GM23248 (cell line): ENCODE measurements around the gene KRT80. TPM values are rescaled to one million over a fixed set of nuclear protein-coding genes. Genes with fewer than 3 reads are reported as not detected.

Experiments used
- DNase-seq: peaks from one replicate; pipeline ENCODE4 v3.0.0-alpha.2; 2015
- H2AFZ ChIP-seq: fragments of 200-600 bp; sonication (generic); 2 replicates; pipeline ENCODE4 v1.6.1; 2016; ENCODE audit warnings: antibody characterized with exemption
- H3F3A ChIP-seq: fragments of 200-600 bp; sonication (generic); 2 replicates; pipeline ENCODE4 v1.6.1; 2016; ENCODE audit warnings: mild to moderate bottlenecking, antibody characterized with exemption, mixed run types; ENCODE audit not compliant: insufficient read depth
- H3K27ac ChIP-seq: fragments of 200-600 bp; sonication (generic); 2 replicates; pipeline ENCODE4 v1.5.1; 2016; ENCODE audit warnings: mild to moderate bottlenecking
- H3K27me3 ChIP-seq: fragments of 200-600 bp; sonication (generic); replicated peaks from 2 replicates; pipeline ENCODE4 v1.6.1; 2016; ENCODE audit warnings: mild to moderate bottlenecking; ENCODE audit not compliant: insufficient read depth
- H3K36me3 ChIP-seq: fragments of 200-600 bp; sonication (generic); 2 replicates; pipeline ENCODE4 v1.6.1; 2016; ENCODE audit warnings: low read depth, mild to moderate bottlenecking
- H3K4me1 ChIP-seq: fragments of 200-600 bp; sonication (generic); 2 replicates; pipeline ENCODE4 v1.6.1; 2016; ENCODE audit warnings: mild to moderate bottlenecking; ENCODE audit not compliant: insufficient read depth
- H3K4me2 ChIP-seq: fragments of 200-600 bp; sonication (generic); one replicate; pipeline ENCODE4 v1.6.1; 2016; ENCODE audit warnings: mild to moderate bottlenecking; ENCODE audit not compliant: unreplicated experiment
- H3K4me3 ChIP-seq: fragments of 200-600 bp; sonication (generic); 2 replicates; pipeline ENCODE4 v1.5.1; 2016; ENCODE audit warnings: mild to moderate bottlenecking
- H3K79me2 ChIP-seq: fragments of 200-600 bp; sonication (generic); 2 replicates; pipeline ENCODE4 v1.6.1; 2016; ENCODE audit warnings: mild to moderate bottlenecking; ENCODE audit not compliant: insufficient read depth
- H3K9ac ChIP-seq: fragments of 200-600 bp; sonication (generic); 2 replicates; pipeline ENCODE4 v1.6.1; 2016; ENCODE audit warnings: mild to moderate bottlenecking
- H3K9me2 ChIP-seq: fragments of 200-600 bp; sonication (generic); 2 replicates; pipeline ENCODE4 v1.6.1; 2016; ENCODE audit warnings: mixed run types, mild to moderate bottlenecking, moderate library complexity; ENCODE audit not compliant: insufficient read depth
- H3K9me3 ChIP-seq: fragments of 200-600 bp; sonication (generic); one replicate; pipeline ENCODE4 v1.6.1; 2017; ENCODE audit warnings: low read depth
- H4K20me1 ChIP-seq: fragments of 200-600 bp; sonication (generic); 2 replicates; pipeline ENCODE4 v1.6.0; 2016; ENCODE audit not compliant: insufficient read depth
- EZH2 ChIP-seq: fragments of 200-600 bp; sonication (generic); IDR thresholded peaks from 2 replicates; pipeline ENCODE4 v1.6.1; 2018; ENCODE audit warnings: antibody characterized with exemption, mild to moderate bottlenecking; ENCODE audit not compliant: insufficient read depth, poor library complexity, severe bottlenecking
- EZH2phosphoT487 ChIP-seq: fragments of 200-600 bp; sonication (generic); IDR thresholded peaks from 2 replicates; pipeline ENCODE4 v1.6.1; 2018; ENCODE audit warnings: antibody characterized with exemption, moderate library complexity, mild to moderate bottlenecking, low read depth; ENCODE audit not compliant: insufficient read depth
- WGBS, 2 experiments: methylation state at CpG; one replicate each; pipeline ENCODE4 v1.1.6; 2015 to 2017; ENCODE audit warnings: low lambda C conversion rate in 2 of 2, low coverage in 1 of 2; ENCODE audit errors: missing lambda C conversion rate in 2 of 2; 5-methylcytosine and 5-hydroxymethylcytosine counted together
- in situ Hi-C: fragments of 300-500 bp; cut with MboI; formaldehyde crosslinking; loops from 2 replicates; pipeline ENCODE4 v1.15.0; 2020
- polyA plus RNA-seq: library from polyadenylated mRNA; unstranded; fragments of >200 nt; fragmentation: Nextera tagmentation; extraction: Ambion mirVana; gene quantifications from 2 replicates; pipeline ENCODE4 v1.2.1, GENCODE V29; 2016
- total RNA-seq: library from RNA; depleted of rRNA; stranded (reverse); fragments of >200 nt; shearing (Covaris generic); gene quantifications from 2 replicates; pipeline ENCODE4 v1.2.3, GENCODE V29; 2014

KRT80 gene
- total and polyA plus RNA-seq, 2 experiments from 2014 or later: 0.65 to 1.3 TPM

DNA sequence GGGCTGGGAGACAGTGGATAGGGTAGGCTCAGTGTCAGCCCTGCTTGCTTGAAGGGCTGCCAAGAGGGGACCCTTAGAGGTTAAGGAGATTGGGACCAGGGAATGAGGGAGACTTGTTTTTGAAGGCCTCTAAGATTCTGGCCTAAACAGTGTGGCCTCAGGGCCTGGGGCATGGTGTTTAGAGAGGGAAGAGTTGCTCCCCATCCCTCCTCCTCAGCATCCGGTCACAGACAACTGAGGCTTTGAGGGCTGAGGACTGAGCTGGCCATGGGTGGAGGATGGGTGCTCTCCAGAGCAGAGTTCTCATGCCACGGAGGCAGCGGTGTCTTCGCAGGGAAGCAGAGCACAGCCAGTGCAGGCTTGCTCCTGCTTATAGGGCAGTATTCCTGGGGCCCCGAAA is 49.4 kb downstream of the KRT80 start:
- 97 to 98% methylated on average over 4 to 5 of the region's 5 CpGs for WGBS, 2 experiments
- Histone ChIP-seq H3K9me2 (no peaks in the 10 kb centered on the region), H3K27me3 (no peaks in the 10 kb centered on the region), H3K4me2 (no peak overlapping the region), H3K9me3 (no peaks in the 10 kb centered on the region), H3K27ac (no peak overlapping the region), H4K20me1 (no peaks in the 10 kb centered on the region), H3K36me3 (no peaks in the 10 kb centered on the region), H3K79me2 (no peaks in the 10 kb centered on the region), H3K4me3 (no peak overlapping the region), H3K4me1 (peaks cover 25% of the 10 kb centered on the region), H3F3A (no peaks in the 10 kb centered on the region), H3K9ac (no peak overlapping the region), H2AFZ (no peak overlapping the region)
- TF ChIP-seq EZH2phosphoT487 (no peak), EZH2 (no peak)
- no peak for DNase-seq
- in situ Hi-C loops: no loop called here

DNA sequence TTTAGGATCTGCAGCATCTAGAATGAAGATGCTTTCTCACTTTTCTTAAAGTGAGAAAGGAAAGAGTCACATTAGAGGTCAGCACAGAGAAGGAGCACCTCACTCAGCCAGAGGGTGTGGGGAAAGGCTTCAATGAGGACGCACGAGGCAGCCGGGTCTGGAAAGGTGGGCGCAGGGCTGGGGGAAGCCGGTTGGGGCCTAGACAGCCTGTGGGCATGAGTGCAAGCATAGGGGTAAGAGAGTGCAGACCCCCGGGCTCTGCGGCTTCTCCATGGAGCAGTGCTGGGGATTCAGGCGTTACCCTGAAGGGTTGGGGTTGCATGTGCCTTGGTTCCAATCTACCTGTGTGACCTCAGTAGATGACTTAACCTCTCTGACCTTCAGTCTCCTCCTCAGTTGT is 49.9 kb downstream of the KRT80 start:
- H3K36me3 ChIP-seq: no peaks in the 10 kb centered on the region
- H3K9me3 ChIP-seq: no peaks in the 10 kb centered on the region
- no peaks in the 10 kb centered on the region for H3F3A ChIP-seq
- no peaks in the 10 kb centered on the region for H3K79me2 ChIP-seq
- no peaks in the 10 kb centered on the region for H3K27me3 ChIP-seq
- peaks cover 23% of the 10 kb centered on the region for H3K4me1 ChIP-seq
- in situ Hi-C loops: no loop called here
- H3K9ac ChIP-seq: no peak overlapping the region
- 94 to 97% methylated on average over 8 of the region's 8 CpGs for WGBS, 2 experiments
- H3K27ac ChIP-seq: no peak overlapping the region
- no peak overlapping the region for H3K4me2 ChIP-seq
- H3K4me3 ChIP-seq: no peak overlapping the region
- H4K20me1 ChIP-seq: no peaks in the 10 kb centered on the region
- TF ChIP-seq EZH2phosphoT487 (no peak), EZH2 (no peak)
- no peak overlapping the region for H2AFZ ChIP-seq
- no peak for DNase-seq
- H3K9me2 ChIP-seq: no peaks in the 10 kb centered on the region

DNA sequence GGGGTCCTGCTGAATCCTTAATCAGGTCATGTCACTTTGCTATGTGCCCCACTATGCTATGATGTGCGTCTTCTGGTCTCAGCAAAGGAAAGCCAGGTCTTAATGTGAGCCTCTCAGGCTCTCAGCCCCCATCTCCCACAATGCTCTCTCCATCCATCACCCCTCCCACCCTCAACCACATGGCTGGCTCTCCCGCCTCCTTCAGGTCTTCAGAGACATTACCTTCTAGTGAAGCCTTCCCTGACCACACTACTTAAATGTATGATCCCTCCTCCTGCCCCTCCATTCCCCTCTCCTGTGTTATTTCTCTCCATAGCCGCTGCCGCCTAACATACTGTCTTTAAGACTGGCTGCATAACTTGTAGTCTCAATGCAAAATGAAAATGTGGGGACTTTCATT is 50.5 kb downstream of the KRT80 start:
- H3K4me1 ChIP-seq: peaks cover 17% of the 10 kb centered on the region
- H3K27me3 ChIP-seq: no peaks in the 10 kb centered on the region
- no peak overlapping the region for H3K27ac ChIP-seq
- no peak overlapping the region for H3K4me2 ChIP-seq
- no peak overlapping the region for H3K4me3 ChIP-seq
- H2AFZ ChIP-seq: no peak overlapping the region
- in situ Hi-C loops: no loop called here
- H3K36me3 ChIP-seq: no peaks in the 10 kb centered on the region
- no peaks in the 10 kb centered on the region for H3K9me2 ChIP-seq
- H3F3A ChIP-seq: no peaks in the 10 kb centered on the region
- no peaks in the 10 kb centered on the region for H3K79me2 ChIP-seq
- DNase-seq: no peak
- H3K9ac ChIP-seq: no peak overlapping the region
- H4K20me1 ChIP-seq: no peaks in the 10 kb centered on the region
- WGBS, 2 experiments: 92 to 99% methylated on average over 4 of the region's 4 CpGs
- TF ChIP-seq EZH2: no peak
- no peaks in the 10 kb centered on the region for H3K9me3 ChIP-seq

DNA sequence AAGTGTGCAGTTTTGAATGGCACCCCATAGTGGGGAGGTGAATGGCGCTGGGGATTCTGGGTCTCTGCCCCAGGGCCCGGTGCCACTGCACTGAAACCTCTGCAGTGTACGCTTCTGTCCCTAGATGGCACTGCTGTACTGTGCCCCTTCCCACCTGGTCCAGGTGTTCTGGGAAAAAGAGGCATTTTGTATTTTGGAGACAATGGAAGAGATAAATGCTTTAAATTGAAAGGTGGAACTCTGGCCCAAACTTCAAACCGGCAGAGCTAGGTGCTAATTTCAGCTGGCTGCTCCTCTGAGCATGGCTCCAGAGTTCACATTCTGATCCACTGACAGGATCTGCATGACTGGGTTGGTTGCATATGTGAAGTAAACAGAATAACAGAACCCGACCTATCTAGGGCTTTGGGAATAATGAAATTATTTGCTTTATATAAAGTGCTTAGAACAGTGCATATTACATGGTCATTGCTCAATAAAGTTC is 52.2 kb downstream of the KRT80 start:
- H3K9me3 ChIP-seq: no peaks in the 10 kb centered on the region
- 33 to 39% methylated on average over 5 of the region's 5 CpGs for WGBS, 2 experiments
- H2AFZ ChIP-seq: no peak overlapping the region
- H3F3A ChIP-seq: no peaks in the 10 kb centered on the region
- H3K4me2 ChIP-seq: no peak overlapping the region
- no peaks in the 10 kb centered on the region for H3K79me2 ChIP-seq
- H3K9me2 ChIP-seq: no peaks in the 10 kb centered on the region
- in situ Hi-C loops: no loop called here
- no peak for TF ChIP-seq EZH2
- no peak for TF ChIP-seq EZH2phosphoT487
- H3K27me3 ChIP-seq: no peaks in the 10 kb centered on the region
- no peaks in the 10 kb centered on the region for H4K20me1 ChIP-seq
- peaks cover 13% of the 10 kb centered on the region; the same call in 1 of the 2 replicates for H3K4me1 ChIP-seq
- no peak overlapping the region; the same call in 1 of the 2 replicates for H3K9ac ChIP-seq
- H3K4me3 ChIP-seq: no peak overlapping the region
- peak; percentile 61 for DNase-seq
- H3K36me3 ChIP-seq: no peaks in the 10 kb centered on the region
- H3K27ac ChIP-seq: no peak overlapping the region

DNA sequence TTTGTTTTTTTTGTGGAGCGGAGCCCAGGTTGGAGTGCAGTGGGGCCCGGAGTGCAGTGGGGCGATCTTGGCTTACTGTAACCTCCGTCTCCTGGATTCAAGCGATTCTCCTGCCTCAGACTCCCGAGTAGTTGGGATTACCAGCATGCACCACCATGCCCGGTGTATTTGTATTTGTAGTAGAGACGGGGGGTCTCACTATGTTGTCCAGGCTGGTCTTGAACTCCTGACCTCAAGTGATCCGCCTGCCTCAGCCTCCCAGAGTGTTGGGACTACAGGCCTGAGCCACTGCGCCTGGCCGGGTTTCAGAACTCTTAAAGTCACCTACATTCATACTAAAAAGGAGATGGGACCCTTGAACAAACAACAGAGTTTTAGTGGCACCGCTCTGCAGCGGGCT is 52.7 kb downstream of the KRT80 start:
- Histone ChIP-seq H3K4me3 (no peak overlapping the region), H3K27me3 (no peaks in the 10 kb centered on the region), H3K4me2 (no peak overlapping the region), H3K79me2 (no peaks in the 10 kb centered on the region), H3K27ac (no peak overlapping the region), H3K9me2 (no peaks in the 10 kb centered on the region), H3K9me3 (no peaks in the 10 kb centered on the region), H3F3A (no peaks in the 10 kb centered on the region), H3K4me1 (peaks cover 10% of the 10 kb centered on the region; the same call in 1 of the 2 replicates), H3K9ac (no peak overlapping the region), H3K36me3 (no peaks in the 10 kb centered on the region), H4K20me1 (no peaks in the 10 kb centered on the region), H2AFZ (no peak overlapping the region)
- no peak for TF ChIP-seq EZH2
- no peak for TF ChIP-seq EZH2phosphoT487
- in situ Hi-C loops: no loop called here
- DNase-seq: no peak
- WGBS, 2 experiments: 74 to 79% methylated on average over 13 of the region's 13 CpGs
